Kidney glomerular epithelial cell (primary cell): ENCODE results near the gene MYF5.

Source experiments
- DNase-seq: peaks from one replicate; lab custom pipeline; 2025; lab: John Stamatoyannopoulos, UW

The MYF5 gene

DNA sequence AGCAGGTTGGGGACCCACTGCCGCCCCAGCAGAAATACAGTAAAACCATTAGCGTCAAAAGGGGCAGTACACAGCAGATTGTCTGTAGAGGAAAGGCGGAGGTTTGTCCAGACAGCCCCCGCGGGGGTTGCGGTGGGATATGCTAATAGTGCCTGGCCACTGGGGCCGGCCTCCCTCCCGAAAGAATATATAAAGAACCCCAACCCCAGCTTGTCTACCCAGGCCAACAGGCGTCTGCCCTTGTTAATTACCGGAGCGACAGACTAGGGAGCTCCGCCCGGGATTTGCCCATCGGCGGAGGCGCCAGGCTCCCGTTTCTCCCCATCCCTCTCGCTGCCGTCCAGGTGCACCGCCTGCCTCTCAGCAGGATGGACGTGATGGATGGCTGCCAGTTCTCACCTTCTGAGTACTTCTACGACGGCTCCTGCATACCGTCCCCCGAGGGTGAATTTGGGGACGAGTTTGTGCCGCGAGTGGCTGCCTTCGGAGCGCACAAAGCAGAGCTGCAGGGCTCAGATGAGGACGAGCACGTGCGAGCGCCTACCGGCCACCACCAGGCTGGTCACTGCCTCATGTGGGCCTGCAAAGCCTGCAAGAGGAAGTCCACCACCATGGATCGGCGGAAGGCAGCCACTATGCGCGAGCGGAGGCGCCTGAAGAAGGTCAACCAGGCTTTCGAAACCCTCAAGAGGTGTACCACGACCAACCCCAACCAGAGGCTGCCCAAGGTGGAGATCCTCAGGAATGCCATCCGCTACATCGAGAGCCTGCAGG is at the start of gene MYF5:
Gene MYF5 (plus strand): TSS at position 217 of the 774 bp plus-strand sequence. CDS start 152 bp downstream, at position 369.
- DNase-seq, result no peak

DNA sequence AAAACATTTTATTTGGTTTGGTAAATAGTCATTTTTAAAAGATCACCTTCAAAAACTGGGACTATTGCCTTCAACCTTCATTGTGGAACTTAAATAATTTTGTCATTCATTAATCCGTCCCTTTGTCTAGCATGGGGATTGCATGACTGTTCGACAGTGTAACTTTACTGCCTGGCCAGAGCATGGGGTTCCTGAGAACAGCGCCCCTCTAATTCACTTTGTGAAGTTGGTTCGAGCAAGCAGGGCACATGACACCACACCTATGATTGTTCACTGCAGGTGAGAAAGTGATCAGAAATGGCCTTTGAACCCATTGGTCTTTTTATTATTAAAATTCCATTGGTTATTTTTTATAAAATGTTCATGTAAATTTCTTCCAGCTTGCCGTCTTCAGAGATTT is 46.5 kb upstream of the MYF5 start:
- DNase-seq, result no peak

DNA sequence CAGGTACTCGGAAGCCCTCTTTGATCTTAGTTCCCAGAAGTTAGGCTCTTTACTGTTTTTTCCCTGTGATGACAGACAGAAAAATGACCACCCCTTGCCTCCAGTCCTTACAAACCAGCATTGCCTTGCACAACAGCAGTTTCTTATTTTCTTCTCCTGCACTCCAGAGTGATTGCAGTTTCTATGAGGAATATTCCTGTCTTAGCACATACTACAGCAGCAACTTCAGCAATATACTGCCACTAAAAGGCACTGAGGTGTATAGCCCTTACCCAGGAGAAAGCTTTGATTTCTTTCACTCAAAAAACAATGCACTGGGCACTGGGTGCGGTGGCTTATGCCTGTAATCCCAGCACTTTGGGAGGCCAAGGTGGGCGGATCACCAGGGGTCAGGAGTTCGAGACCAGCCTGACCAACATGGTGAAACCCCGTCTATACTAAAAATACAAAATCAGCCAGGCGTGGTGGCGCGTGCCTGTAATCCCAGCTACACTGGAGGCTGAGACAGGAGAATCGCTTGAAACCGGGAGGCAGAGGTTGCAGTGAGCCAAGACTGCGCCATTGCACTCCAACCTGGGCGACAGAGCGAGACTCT is 40.6 kb upstream of the MYF5 start:
- peak; percentile 2 for DNase-seq

DNA sequence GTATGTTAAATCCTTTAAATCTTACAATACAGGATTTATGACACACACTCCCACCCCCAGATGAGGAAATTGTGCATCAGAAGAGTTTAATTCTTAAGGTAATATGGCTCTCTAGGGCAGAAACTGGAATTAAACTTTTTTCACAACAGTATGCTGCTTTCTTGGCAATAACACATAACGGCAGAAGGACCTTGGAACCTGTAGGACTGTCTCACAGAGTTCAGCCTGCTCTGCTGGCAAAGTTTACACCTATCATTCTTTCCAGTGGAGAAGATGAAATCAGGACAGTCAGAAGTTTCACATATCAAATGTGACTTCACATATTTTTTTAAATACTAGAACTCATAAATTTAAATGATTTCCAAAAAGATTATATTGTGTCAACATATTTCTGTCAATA is 39.9 kb upstream of the MYF5 start:
- DNase-seq, result no peak

DNA sequence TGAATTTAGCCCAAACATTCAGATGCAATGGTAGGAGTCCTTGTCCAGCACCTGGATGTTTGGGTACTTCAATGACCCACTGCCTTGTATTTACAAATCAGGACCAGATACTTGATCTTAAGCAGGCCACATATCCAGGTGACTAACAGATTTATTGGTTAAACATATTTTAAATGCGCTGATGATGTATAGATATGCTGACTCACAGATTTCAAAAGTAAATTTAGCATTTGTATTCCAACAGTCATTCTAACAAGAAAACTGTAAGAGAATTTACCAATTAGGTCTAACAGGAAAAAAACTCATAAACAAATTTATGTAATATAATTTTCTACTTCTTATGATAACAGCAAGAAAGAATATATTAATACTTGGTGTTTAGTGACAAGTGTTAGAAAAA is 38.7 kb upstream of the MYF5 start:
- DNase-seq, result no peak

DNA sequence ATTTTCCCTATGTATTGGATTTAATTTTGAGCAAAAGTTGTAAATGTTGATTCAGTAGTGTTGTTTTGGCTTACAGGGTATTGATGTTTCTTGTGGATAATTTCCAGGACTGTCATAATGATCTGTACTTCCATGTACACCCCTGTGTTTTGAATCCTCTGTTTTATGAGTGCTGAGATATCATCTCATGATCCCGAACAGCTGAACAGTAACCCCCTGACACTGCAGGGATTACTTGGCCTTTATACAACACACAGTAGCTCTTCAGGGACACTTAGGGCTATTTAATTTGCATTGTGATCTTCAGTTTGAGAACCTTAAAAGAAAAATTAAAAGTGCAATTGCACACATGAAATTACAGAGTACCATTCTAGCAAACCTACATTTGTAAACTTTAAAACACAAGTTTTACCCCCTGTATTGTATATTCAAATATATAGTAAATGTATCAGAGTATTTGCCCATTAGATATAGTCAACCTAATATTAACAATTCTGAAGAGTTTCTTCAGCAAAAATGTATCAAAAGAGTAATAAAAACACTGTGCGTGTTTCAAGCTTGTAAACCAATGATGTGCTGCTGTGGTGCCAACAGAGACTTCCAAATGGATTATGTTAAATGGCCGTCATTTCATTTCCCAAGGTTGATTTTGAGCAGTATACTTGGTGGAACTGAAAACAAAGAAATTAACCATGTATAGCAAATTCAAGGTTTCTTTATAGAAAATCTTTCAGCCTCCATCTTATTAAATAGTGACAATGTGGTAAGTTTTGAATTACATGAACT is 37.2 kb upstream of the MYF5 start:
- DNase-seq, result no peak

DNA sequence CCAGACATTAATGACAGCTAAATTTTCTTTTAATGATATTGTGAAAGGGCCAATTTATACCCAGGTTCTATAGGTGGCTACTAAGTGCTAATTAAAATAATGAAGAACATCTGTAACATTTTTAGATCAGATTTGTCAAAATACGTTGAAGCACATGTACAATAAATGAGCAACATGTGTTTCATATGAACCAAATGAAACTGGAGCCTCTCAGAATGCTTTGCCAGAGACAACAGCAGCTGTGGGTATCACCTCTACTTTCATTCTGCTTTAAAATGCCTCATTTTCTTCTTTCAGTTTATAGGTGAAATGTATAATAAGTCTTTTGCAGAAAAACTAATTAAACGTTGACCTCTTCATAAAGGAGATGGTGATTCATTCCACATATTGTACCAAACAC is 35.4 kb upstream of the MYF5 start:
- no peak for DNase-seq

DNA sequence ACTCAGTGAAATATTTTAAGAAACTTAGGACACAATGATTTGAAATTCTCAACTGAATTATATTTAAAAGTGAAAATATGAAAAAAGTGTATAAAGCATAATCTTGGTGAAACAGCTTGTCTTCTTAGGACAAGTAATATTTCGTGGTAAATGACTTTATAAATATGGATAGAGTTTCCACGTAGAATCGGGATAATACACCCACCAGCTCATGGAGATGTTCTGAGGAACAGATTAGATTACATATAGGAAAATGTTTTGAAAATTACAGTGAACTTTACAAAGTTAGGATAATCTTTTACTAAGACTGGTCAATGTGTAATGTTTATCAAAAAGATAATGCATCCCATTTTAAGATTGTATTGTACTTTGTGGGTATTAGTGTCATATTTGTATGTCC is 34.9 kb upstream of the MYF5 start:
- no peak for DNase-seq

DNA sequence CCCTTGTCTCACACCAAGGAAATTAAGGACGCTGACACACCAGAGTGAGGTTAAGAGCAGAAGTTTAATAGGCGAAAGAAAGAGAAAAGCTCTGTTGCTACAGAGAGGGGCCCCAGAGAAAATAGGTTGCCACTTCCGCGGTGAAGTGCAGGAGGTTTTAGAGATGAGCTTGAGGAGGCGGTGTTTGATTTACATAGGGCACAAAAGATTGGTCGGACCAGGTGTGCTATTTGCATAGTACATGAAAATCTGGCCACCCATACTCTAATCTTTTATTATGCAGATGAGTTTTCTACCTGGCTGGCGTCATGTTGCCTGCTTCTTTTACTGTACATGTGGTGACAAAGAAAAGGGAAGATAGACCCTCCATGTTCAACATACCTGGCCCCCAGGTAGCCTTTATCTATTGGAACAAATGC is 32.6 kb upstream of the MYF5 start:
- DNase-seq, result no peak

DNA sequence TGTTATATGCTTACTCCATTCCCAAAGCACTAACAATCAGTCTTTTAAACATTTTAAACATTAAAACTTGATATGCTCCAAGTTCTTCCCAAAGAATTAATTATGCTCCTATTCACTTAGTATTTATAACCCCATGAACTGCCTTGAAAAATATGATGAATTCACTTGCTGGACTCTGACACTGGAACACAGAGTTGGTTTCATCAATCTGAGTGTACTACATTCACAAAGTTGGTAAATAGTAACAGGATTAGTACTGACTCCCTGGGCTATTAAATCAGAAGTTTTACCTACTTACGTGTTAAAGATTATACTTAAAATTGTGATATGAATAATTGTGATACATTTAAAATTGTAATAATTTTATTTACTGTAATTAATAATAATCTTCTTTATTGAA is 26.6 kb upstream of the MYF5 start:
- DNase-seq, result no peak

DNA sequence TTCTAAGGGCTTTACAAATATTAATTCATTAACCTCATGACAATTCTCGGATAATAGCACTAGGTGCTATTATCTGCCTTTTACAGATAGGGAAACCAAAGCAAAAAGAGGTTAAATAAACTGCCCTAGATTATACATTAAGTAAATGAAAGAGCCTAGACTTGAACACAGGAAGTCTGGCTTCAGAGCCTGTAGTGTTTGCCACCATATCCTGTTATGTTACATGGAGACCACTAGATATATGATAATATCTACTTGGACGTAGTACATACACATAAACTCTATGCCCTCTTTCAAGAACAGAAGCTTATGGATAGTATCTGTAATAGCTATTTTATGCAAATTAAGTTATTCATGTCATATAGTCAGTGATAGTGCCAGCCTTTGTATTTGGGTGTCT is 26.2 kb upstream of the MYF5 start:
- DNase-seq, result no peak

DNA sequence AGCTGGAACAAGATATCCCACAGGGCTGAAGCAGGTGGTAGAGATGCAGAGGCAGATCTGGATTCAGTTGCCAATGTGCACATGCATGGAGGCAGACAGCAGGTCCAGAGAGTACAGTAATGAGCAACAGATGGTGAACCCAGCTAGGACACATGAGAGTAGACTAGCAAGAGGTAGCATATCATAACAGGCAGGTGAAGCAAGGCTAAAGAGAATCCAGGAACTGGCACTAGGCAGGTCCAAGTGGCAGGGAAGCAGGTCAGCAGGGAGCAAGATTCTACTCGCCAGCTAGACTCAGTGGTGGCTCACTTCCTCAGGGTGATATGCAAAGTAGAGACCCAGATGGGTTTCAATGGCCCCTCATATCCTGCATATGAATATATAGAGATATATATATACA is 24.6 kb upstream of the MYF5 start:
- DNase-seq, result no peak

DNA sequence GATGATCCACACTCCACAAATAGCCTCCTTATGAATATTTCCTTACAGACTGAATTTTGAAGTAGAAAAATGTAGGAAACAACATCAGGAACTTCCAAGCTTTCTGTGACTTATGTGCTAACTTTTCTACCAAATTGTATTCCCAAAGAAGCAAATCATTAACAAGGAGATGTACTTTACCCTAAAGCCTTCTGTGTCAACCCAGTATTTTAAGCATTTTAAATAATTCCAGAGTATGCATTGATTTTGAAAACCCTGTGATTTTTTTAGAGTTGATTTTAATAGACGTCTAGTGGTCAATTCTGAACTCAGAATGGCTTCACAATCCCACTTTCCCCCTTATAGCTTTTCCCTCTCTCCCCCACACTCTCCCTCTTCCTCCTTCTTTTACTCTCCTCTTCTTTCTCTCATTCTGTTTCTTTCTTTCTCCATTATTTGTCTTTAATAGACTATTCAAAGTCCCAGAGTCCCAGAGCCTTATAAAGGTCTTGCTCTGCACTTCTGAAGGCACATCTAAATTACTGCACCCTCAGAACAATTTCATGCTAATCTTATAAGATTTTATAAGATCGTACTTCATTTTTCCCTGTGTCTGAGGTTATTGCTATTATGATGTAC is 19.3 kb upstream of the MYF5 start:
- DNase-seq, result no peak

DNA sequence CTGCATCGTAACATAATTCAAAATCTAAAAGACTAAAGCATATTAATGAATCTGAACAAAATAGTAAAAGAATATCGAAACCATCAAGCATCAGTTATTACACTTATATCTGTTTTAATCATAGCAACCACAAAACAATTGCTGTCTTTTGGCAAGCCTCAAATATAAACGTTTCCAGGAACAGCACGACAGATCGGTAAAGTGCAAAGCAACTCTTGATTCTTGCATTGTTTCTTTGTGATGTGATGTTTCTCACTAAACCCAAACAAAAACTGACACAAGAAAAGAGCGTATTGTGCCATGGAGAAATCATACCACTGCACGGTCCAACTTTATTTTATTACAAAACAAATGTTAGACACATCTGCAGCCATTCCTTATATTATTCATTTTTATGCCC is 18.5 kb upstream of the MYF5 start:
- no peak for DNase-seq

DNA sequence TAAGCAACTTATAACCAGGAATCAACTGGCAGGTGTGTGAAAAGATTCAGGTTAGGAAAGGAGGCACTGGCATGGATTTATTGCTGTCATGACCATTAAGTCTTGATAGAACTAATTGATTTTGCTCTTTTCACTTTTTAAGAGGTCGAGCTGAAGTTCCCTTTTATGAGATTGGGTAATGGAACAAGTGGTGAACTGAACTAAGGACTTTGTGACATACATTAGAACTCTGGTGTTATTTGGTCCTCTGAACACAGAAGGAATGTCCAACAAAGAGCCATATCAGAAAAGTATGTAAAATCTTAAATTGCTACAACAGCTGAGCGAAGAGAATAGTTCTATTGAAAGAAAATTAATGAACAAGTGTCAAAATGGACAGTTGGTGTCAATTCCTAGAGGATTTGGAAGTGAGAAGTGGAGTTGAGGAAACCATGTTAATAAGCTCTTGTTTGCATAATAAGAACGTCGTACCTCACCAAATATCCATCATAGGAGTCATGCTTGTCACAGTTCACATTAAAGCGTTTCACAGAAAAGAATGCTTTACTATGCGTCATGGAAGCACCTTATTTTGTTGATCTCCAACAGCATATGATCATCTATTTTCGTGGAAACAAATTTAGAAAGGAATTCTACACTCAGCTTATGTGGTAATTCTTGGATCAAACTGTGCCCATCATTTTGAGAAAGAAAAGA is 17.7 kb upstream of the MYF5 start:
- DNase-seq, result no peak

DNA sequence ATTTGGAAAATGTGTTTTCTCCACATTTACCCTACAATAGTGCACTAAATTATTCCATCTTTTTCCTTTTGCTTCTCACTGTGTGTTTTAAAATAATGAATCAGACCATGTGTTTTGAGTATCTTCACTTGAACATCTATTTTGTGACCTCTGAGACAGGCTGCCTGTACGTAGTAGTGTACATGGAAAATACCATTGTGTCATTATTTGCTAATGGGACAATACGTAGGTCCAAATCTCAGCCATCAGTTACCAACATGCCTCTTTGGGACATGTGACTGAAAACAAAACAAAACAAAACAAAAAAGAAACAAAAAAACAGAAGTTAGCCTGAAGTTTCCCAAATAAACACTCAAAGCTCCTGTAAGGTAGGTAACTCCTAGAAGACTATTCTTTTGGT is 16.4 kb upstream of the MYF5 start:
- DNase-seq, result no peak

DNA sequence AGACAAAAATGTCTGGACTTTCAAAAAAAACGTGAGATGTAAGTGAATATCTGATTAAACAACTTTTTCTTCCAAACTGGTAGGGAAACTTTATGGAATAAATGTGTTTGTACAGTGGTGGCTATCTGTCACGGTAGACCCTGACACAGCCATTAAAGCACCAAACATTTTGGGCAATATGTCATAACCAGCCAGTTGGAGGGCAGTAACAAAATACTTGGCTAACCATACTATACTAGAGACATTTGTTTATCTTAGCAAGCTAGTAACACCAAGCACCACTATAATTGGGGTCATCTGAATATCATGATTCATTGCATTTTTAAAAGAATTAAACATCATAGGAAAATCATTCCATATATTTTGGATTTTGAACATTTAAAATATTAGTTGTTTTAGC is 15.3 kb upstream of the MYF5 start:
- no peak for DNase-seq

DNA sequence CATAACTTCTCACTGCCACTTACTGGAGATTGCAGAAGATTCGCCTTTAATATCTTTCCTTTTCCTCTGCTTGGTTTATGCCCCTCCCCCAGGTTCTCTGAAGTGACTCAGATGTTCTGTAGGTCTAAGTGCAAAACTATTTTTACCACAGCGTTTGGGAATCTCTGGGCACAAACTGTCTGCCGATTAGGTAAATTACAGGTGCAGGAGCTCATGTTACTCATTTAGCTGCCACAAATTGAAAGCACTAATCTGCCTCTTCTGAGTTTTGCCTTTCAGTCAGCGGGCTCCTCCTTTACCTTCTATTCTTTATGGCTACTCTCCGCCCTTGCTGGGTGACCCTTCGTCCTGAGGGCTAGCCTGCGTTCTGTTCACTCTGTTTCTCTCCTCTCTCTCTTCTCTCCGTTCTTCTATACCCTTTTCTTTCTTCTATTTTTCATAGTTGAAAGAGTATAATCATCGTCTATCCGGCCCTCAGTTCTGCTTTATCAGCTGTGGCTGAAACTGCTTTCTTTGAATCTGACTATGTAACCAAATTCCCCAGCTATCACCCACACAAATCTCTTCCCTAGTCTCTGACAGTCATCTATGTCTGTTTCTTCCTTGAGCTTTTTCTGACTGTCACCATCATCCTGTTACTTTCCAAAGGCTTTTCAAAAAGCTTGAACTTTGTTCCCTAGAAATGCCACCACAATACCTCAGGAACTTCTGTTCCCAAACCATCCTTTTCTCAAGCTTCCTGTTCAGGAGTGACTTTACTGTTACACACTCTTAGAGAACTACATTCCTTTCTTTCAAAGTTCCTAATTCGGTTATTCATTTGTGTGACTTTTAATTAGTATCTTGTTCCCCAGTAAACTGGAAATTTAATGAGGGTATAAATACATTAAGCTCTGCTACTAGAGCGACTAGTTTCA is 13.6 kb upstream of the MYF5 start:
- peak; percentile 47 for DNase-seq

DNA sequence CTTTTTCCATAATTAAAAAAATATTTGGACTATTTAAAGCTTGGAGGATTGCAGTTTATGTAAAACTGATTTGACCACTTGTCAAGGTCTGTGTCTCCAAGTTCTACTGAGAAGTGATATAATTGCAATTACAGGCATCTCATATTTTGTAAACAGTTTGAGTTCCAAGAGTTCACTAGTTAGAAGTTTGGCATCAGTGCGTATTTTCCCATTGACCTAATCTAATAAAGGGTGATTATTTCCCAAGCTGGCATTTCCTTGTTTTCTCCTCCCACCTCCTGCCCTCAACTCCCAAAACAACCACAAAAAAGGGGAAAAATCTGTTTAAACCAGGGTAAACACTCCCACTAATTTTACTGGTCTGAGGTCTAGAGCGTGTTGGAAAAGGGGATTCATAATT is 12.3 kb upstream of the MYF5 start:
- no peak for DNase-seq

DNA sequence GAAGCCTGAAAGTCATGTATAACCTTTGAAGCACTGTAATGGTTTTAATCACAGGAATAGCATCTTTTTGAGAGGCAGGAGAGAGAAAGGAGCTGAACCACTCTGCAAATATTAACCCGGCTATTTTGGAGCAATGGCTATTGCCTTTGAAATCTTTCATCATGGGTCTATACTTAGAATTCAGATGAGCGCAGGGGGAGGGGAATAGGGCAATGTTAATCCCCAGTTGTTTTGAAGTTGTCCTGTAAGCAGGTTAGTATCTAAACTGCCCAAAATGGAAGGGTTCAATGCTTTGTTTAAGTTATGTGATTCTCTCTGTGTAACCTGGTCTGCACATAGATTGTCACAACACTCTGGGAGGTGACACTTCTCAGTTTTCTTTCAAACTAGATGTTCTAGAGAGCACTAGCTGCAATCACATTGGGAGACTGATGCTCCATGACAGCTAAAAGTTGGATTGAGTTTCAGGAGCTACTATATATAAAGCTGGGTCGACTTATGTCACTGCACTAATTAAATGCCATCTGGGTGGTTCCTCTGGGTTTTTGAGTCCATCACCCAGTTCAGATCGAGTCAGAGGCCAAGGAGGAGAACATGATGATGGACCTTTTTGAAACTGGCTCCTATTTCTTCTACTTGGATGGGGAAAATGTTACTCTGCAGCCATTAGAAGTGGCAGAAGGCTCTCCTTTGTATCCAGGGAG is 9.4 kb upstream of the MYF5 start, which contains the start of gene MYF6:
Gene MYF6 (plus strand): TSS at position 509 of the 704 bp plus-strand sequence. CDS start 86 bp downstream, at position 595.
- DNase-seq, result no peak
